Mammary epithelial cell (primary cell): ENCODE data around the gene C16orf95.

Source experiments
- CTCF ChIP-seq, 2 donors: IDR thresholded peaks in 1 of 2; conservative IDR thresholded peaks in 1 of 2; 2 replicates each; pipeline ENCODE4 v1.5.1; 2011 to 2012; ENCODE audit warnings: inconsistent platforms in 2 of 2, low read length in 2 of 2, mild to moderate bottlenecking in 2 of 2, control low read depth in 1 of 2, low read depth in 1 of 2; ENCODE audit not compliant: insufficient read depth in 1 of 2; ENCODE audit errors: extremely low read depth in 1 of 2
- EZH2 ChIP-seq: IDR thresholded peaks from 2 replicates; pipeline ENCODE4 v1.6.1; 2012; ENCODE audit warnings: low read length, inconsistent platforms, borderline replicate concordance

GRCh38 chr16:87339086-87339723, 22.0 kb upstream of the C16orf95 start:
- TF ChIP-seq CTCF (conservative IDR thresholded peaks at IDR 0.05 in 1 of 2, IDR thresholded peaks at IDR 0.05 in 1 of 2; ENCODE audit: extremely low read depth in 1 of 2, insufficient read depth in 1 of 2, low read depth in 1 of 2, low read length in 2 of 2) (no peak), EZH2 (no peak)
